SU-DHL-6 (cell line): ENCODE data around the gene ISM2.

Experiments used
- H2AFZ ChIP-seq: fragments of 200-600 bp; sonication (generic); 2 replicates; pipeline ENCODE4 v1.6.1; 2014; ENCODE audit warnings: low read depth, mild to moderate bottlenecking, moderate library complexity, mixed read lengths, antibody characterized with exemption, low read length; ENCODE audit not compliant: severe bottlenecking
- H3F3A ChIP-seq: fragments of 200-600 bp; shearing (Covaris generic); 2 replicates; pipeline ENCODE4 v1.6.0; 2016; ENCODE audit warnings: antibody characterized with exemption, mild to moderate bottlenecking; ENCODE audit not compliant: insufficient read depth
- H3K27ac ChIP-seq: fragments of 200-600 bp; sonication (generic); 2 replicates; pipeline ENCODE4 v1.5.1; 2016; ENCODE audit warnings: low read depth, mild to moderate bottlenecking, low read length, moderate library complexity, mixed read lengths
- H3K27me3 ChIP-seq: fragments of 200-600 bp; sonication (generic), shearing (Covaris generic); 2 replicates; pipeline ENCODE4 v1.6.0; 2014; ENCODE audit warnings: mild to moderate bottlenecking, low read length
- H3K36me3 ChIP-seq: fragments of 200-600 bp; sonication (generic); 2 replicates; pipeline ENCODE4 v1.6.1; 2014; ENCODE audit warnings: mild to moderate bottlenecking, low read length, mixed read lengths
- H3K4me2 ChIP-seq: fragments of 300-600, 200-600 bp; shearing (Covaris generic), sonication (generic); 2 replicates; pipeline ENCODE4 v1.6.0; 2014; ENCODE audit warnings: low read length, low read depth, mild to moderate bottlenecking; ENCODE audit not compliant: poor library complexity, severe bottlenecking
- H3K4me3 ChIP-seq: fragments of 200-600 bp; sonication (generic); 2 replicates; pipeline ENCODE4 v1.5.1; 2014; ENCODE audit warnings: antibody characterized with exemption, low read length, mild to moderate bottlenecking, mixed read lengths; ENCODE audit not compliant: insufficient read depth, poor library complexity, severe bottlenecking
- H3K79me2 ChIP-seq: fragments of 200-600 bp; sonication (generic); 2 replicates; pipeline ENCODE4 v1.6.1; 2014; ENCODE audit warnings: mild to moderate bottlenecking, low read length, moderate library complexity; ENCODE audit not compliant: insufficient read depth
- H3K9ac ChIP-seq: fragments of 200-600 bp; sonication (generic); 2 replicates; pipeline ENCODE4 v1.7.0; 2014; ENCODE audit warnings: mild to moderate bottlenecking, low read length
- H3K9me2 ChIP-seq: fragments of 200-600 bp; sonication (generic); replicated peaks from 2 replicates; pipeline ENCODE4 v1.6.1; 2014; ENCODE audit warnings: low read length; ENCODE audit not compliant: insufficient read depth
- H3K9me3 ChIP-seq: fragments of 200-600 bp; sonication (generic); 2 replicates; pipeline ENCODE4 v1.6.1; 2014; ENCODE audit warnings: low read length, mixed read lengths; ENCODE audit not compliant: insufficient read depth
- H4K20me1 ChIP-seq: fragments of 200-600 bp; sonication (generic); 2 replicates; pipeline ENCODE4 v1.6.1; 2014; ENCODE audit warnings: low read depth, mild to moderate bottlenecking, antibody characterized with exemption, low read length, moderate library complexity, mixed read lengths
- EZH2phosphoT487 ChIP-seq: fragments of 200-600 bp; sonication (generic), shearing (Covaris generic); conservative IDR thresholded peaks from 2 replicates; pipeline ENCODE4 v1.6.1; 2018; ENCODE audit warnings: mild to moderate bottlenecking, antibody characterized with exemption, low read length, moderate library complexity, mixed read lengths
- TF ChIP-seq, protein P1 (sequence below): fragments of 200-600 bp; sonication (generic); IDR thresholded peaks from one replicate; pipeline ENCODE4 v1.5.1; 2017; ENCODE audit warnings: antibody characterized with exemption, mild to moderate bottlenecking, low read length, moderate library complexity; ENCODE audit not compliant: insufficient read depth, poor library complexity, severe bottlenecking

The ISM2 gene

GRCh38 chr14:77543637-77544334 lies 45.2 kb upstream of the ISM2 start:
- H3K79me2 ChIP-seq, result no peaks in the 10 kb centered on the region
- TF ChIP-seq, protein P1, sequence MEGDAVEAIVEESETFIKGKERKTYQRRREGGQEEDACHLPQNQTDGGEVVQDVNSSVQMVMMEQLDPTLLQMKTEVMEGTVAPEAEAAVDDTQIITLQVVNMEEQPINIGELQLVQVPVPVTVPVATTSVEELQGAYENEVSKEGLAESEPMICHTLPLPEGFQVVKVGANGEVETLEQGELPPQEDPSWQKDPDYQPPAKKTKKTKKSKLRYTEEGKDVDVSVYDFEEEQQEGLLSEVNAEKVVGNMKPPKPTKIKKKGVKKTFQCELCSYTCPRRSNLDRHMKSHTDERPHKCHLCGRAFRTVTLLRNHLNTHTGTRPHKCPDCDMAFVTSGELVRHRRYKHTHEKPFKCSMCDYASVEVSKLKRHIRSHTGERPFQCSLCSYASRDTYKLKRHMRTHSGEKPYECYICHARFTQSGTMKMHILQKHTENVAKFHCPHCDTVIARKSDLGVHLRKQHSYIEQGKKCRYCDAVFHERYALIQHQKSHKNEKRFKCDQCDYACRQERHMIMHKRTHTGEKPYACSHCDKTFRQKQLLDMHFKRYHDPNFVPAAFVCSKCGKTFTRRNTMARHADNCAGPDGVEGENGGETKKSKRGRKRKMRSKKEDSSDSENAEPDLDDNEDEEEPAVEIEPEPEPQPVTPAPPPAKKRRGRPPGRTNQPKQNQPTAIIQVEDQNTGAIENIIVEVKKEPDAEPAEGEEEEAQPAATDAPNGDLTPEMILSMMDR, result no peak
- TF ChIP-seq EZH2phosphoT487, result no peak
- H3K9me3 ChIP-seq, result no peaks in the 10 kb centered on the region
- no peaks in the 10 kb centered on the region for H3K36me3 ChIP-seq
- no peak overlapping the region for H3K4me2 ChIP-seq
- H2AFZ ChIP-seq, result no peak overlapping the region
- no peaks in the 10 kb centered on the region for H4K20me1 ChIP-seq
- no peak overlapping the region for H3K9ac ChIP-seq
- no peak overlapping the region for H3K4me3 ChIP-seq
- 0 out of 2 replicates have a peak, but pooled peaks cover 3% of the 10 kb centered on the region for H3F3A ChIP-seq
- no peak overlapping the region for H3K27ac ChIP-seq
- H3K9me2 ChIP-seq, result no peaks in the 10 kb centered on the region
- H3K27me3 ChIP-seq, result no peaks in the 10 kb centered on the region

- Histone ChIP-seq H3F3A (0 out of 2 replicates have a peak, but pooled peaks cover 3% of the 10 kb centered on the region), H3K27ac (no peak overlapping the region), H3K4me3 (no peak overlapping the region), H3K36me3 (no peaks in the 10 kb centered on the region), H3K27me3 (no peaks in the 10 kb centered on the region), H3K9ac (no peak overlapping the region), H3K9me2 (no peaks in the 10 kb centered on the region), H2AFZ (no peak overlapping the region), H3K9me3 (no peaks in the 10 kb centered on the region), H3K4me2 (no peak overlapping the region), H4K20me1 (no peaks in the 10 kb centered on the region), H3K79me2 (no peaks in the 10 kb centered on the region)
- TF ChIP-seq EZH2phosphoT487, result no peak
- TF ChIP-seq, protein P1, result no peak
These were observed 44.6 kb upstream of the ISM2 start for GRCh38 chr14:77543240-77543551.

DNA sequence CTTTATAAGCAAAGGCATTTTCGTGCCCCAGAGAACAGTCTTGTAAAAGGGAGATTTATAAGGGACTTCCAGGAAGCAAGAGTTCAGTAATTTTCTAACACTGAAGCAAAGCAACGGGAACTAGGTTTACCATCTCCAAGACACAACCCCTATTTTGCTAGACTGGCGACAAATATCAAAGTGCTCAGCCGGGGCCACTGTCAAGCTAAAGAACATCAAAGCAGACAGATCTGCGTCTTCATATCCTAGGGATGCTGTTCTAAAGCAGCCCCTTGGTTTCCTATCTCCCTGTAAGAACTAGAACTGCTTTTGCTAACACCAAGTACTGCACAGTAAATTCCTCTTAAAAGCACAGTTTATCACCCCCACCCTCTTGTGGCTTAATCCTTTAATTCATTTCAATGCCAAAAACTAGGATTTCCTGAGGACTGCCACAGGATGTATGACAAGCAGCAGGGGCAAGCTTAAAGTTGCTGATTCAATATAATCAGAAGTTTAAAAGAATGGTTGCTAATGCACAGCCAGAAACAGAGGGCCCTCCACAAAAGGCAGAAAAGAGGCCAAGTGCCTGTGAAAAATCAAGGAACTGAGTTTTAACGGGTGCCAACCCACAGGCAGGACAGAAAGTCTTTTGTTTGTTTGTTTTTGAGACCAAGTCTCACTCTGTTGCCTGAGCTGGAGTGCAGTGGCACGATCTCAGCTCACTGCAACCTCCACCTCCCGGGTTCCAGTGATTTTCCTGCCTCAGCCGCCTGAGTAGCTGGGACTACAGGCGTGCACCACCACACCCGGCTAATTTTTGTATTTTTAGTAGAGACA lies 44.0 kb upstream of the ISM2 start:
- Histone ChIP-seq H3K27ac (no peak overlapping the region), H3K4me2 (no peak overlapping the region), H3K9me3 (no peaks in the 10 kb centered on the region)

More for the DNA sequence above, 44.0 kb upstream of the ISM2 start:
- Histone ChIP-seq H3K9me2 (no peaks in the 10 kb centered on the region), H2AFZ (no peak overlapping the region), H3K27me3 (no peaks in the 10 kb centered on the region), H3F3A (0 out of 2 replicates have a peak, but pooled peaks cover 3% of the 10 kb centered on the region), H3K4me3 (no peak overlapping the region), H3K36me3 (no peaks in the 10 kb centered on the region), H3K79me2 (no peaks in the 10 kb centered on the region), H4K20me1 (no peaks in the 10 kb centered on the region), H3K9ac (no peak overlapping the region)
- no peak for TF ChIP-seq EZH2phosphoT487
- TF ChIP-seq, protein P1, result no peak
